Fibroblast of upper back skin (primary cell): Measurements from ENCODE around the gene PI3.

Experiments
- DNase-seq: peaks from one replicate; pipeline ENCODE4 v3.0.0-alpha.2; 2013

PI3 gene

DNA sequence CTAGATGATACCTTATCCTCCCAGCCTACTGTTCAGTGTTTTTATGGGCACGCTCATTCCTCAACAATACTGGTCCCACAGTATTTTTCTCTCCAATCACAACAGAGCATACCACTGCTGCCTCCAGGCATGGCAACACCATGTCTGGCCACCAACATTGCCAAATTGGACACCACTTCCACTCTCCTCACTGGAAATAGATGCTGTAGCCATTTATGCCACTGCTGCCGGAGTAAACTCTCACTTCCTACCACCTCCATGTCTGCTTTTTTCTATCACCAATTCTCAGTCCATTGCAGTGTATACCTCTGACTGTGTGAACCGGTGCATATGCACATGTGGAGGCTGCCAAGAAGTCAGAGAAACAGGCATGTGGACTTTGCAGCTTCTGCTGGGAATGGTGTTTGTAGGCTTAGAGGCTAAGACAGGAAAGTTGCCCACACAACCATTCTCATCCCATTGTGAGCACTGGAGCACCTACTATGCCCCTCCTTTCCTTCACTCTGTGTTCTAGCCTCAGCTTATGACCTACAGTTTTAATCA lies 14.4 kb downstream of the PI3 start:
- no peak for DNase-seq

DNA sequence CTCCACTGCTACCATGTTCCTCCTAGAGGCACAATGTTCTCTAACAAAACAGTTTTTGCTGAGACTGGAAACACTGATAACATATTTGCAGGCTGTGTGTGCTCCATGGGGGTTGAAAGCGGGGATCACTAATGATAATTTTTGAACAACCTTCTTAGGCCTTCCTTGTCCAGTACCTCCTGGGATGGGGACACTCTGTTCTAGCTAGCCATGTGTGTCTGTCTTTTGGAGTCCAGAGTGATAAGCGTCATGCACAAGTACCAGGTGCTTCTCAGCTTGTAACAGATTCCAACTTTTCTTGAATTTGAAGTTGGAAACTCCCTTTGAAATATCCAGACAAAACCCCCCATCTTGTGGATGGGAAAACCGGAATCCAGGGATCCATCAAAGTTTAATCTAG lies 15.2 kb downstream of the PI3 start:
- no peak for DNase-seq

DNA sequence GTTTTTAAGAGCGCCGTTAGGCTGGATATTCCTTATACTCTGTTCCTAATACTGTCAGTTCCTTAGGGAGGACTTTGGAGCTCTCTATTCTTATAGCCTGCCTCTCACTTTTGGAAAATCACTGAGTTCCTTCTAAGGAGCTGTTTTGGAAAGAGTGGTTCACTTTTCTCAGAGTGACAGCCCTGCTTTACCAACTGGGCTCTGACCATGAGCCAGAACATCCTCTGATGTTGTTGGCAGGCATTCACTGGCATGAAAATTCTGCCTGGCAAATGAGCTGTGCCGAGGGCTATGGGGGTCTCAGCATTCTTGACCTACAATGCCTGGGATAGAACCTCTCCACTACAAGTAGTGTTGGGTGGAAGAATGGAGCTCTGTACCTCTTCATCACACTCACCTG lies 17.2 kb downstream of the PI3 start:
- DNase-seq: no peak

DNA sequence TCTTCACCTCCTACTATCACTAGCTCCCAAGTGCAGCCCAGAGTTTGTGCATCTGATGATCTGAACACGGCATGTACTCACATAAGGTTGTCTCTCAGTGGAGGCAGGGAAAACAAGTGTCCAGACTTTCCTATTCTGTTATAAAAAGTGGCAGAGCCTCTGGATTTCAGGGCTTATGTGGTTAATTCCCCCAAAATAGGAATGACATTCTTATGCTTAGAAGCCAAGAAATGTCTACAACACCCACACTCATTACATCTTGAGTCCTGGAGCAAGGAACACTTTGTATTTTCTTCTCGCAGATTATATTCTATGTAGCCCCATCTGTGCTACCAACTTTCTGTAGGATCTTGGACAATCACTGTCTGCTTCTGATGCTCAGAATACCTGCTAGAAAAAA lies 18.6 kb downstream of the PI3 start:
- no peak for DNase-seq

DNA sequence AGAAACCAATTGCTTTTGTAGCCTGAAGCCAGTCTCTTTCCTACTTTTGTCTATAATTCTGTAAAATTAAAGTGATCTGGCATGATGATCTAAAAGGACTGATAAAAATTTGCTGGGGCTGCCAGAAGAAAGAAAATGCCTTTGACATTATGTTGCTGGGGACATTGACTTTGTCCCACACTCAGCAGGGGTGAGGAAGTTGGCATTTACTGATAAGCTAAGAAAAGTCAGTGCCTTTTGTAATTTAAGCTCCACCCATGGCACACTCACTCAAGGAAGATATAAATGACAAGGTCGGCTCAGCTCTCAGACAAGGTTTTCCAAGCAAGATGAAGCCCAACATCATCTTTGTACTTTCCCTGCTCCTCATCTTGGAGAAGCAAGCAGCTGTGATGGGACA lies 32.0 kb downstream of the PI3 start, which contains the start of gene SEMG1:
TSS of gene SEMG1 (plus strand) at position 309 of the 400 bp plus-strand sequence. CDS start at position 330, 21 bp downstream.
- DNase-seq: no peak

DNA sequence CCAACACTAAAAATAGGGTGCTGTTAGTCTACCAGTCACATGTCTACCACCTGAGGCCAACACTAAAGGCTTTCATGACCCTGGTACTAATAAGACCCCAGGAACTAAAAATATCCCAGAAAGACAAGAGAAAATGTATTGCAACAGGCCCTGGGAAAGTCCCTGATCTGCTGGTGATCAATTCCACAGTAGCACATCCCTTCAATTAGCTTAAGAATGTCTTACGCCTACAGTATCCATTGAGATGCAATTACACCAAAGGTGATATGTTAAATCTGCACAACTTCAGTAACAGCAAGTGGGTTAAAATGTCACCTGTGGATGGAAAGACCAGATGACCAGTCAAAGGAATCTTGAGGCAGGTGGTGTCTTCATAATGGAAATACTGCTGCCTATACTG lies 35.2 kb downstream of the PI3 start:
- no peak for DNase-seq

DNA sequence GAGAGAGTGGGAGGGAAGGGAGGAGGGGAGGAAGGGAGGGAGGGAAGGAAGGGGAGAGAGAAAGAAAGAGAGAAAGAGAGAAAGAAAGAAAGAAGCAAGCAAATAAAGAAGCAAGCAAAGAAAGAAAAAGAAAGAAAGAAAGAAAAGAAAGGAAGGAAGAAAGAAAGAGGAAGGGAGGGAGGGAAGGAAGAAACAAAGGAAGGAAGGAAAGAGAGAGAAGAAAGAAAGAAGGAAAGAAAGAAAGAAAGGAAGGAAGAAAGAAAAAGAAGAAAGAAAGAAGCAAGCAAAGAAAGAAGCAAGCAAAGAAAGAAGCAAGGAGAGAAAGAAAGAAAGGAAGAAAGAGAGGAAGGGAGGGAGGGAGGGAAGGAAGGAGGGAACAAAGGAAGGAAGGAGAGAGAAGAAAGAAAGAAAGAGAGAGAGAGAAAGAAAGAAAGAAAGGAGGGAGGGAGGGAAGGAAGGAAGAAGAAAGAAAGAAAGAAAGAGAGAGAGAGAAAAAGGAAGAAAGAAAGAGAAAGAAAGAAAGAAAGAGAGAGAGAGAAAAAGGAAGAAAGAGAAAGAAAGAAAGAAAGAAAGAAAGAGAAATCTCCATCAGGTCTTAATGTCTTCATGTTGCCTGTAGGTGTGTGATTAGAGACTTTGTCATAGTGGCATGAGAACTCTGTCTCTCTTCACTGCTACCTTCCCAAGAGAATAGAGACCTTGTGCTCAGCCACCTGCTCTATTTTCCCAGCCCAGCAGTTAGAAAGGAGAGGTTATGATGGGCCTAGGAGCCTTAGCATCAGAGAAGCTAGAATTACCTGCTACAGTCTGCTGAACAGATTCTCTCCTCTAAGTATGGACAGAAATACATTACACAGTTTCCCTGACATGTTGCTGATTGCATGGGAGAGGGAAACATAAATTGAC lies 37.1 kb downstream of the PI3 start:
- no peak for DNase-seq

DNA sequence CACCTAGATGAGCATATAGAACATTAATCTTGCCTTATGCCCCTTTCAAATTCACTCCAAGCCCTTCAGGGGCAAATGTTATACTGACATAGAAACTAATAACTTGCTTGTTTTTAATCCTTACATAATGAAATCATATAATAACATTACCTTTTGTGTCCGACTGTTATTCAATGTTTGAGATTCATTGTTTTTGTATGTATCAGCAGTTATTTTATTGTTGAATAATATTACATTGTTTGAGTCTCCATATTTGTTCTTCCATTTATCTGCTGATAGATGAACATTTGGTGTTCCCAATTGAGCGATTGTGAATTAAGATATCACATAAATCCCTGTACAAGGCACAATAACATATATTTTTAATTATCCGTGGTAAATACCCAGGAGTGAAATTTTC lies 38.1 kb downstream of the PI3 start:
- DNase-seq: no peak

DNA sequence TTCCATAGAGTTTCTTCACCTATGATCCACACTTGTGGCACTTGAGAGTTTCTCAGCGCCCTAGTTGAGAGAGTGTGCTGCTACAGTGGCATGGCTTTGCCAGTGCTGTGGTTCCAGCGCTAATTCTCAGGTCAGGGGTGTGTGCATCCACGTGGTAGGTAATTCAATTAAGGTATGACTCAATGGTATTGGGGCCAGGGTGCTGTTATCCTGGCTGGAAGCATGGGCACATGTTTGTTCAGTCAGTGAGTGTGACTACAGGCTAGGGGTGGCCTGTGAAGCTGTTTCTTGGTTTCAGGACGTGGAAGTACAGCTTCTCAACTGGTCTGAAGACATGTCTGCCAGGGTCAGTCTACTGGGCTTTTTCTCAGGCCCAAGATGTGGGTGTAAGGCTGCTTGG lies 43.4 kb downstream of the PI3 start:
- DNase-seq: no peak

DNA sequence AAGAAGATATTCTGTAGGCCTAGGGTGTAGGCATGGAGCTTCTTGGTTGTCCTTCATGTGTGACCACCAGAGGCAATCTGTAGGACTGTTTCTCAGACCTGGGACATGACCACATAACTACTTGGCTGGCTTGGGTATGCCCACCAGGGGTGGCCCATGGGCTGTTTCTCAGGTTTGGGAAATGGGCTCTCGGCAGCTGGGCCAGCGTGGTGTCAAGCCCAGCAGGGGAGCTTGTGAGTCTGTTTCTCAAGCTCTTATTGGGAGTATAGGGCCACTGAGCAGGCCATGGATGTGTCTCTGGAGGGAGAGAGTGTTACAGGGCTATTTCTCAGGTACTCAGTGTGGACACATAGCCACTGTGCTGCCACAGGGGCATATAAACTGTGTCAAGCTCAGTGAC lies 43.9 kb downstream of the PI3 start:
- DNase-seq: no peak

DNA sequence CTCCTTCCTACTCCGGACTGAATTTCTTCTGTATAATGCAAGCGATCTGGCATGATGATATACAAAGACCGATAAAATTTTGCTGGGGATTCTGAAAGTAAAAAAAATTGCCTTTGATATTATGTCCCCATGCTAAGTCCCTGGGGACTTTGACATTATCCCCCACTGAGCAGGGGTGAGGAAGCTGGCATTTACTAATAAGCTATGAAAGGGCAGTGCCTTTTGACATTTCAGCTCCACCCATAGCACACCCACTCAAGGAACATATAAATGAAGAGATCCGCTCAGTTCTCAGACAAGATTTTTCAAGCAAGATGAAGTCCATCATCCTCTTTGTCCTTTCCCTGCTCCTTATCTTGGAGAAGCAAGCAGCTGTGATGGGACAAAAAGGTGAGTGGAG lies 46.4 kb downstream of the PI3 start, which contains the start of gene SEMG2:
TSS of gene SEMG2 (plus strand) at position 298 of the 400 bp plus-strand sequence. CDS start at position 315, 17 bp downstream.
- DNase-seq: no peak

DNA sequence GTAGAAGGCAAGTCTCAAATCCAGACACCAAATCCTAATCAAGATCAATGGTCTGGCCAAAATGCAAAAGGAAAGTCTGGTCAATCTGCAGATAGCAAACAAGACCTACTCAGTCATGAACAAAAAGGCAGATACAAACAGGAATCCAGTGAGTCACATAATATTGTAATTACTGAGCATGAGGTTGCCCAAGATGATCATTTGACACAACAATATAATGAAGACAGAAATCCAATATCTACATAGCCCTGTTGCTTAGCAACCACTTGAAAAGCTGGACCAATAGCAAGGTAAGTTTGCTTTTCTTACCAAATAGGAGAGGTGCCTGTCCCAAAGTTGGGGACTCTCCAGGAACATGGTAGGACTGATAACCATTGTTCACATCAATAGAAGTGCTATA lies 48.4 kb downstream of the PI3 start:
- no peak for DNase-seq
